GM12878 (cell line): ENCODE measurements around the gene ATF7. TPM values are rescaled to one million over a fixed set of nuclear protein-coding genes. Genes with fewer than 3 reads are reported as not detected.

Experiments
- ATAC-seq: fragments of 200-7000 bp; cut with Tn5 transposase; 3 replicates; pipeline ENCODE4 v1.9.1; 2020; ENCODE audit warnings: mild to moderate bottlenecking, moderate library complexity
- BruUV-seq: library from RNA; stranded (reverse); fragments of 400-500 nt; replicated peaks from 2 replicates; lab custom pipeline; 2021; lab: Mats Ljungman, UMichigan
- CTCF ChIA-PET: fragments of 300-600 bp; sonication (Branson Sonifier 250); formaldehyde crosslinking; extraction: SDS; loops from one replicate; lab custom pipeline; 2021; ENCODE audit warnings: inconsistent platforms; lab: Yijun Ruan, JAX
- POLR2A ChIA-PET: fragments of 350-600 bp; formaldehyde crosslinking; extraction: SDS; loops from one replicate; lab custom pipeline; 2021; ENCODE audit warnings: inconsistent platforms; lab: Charles Lee
- RAD21 ChIA-PET: fragments of 300-600 bp; sonication (Branson Sonifier 250); formaldehyde crosslinking; loops from one replicate; lab custom pipeline; 2023; ENCODE audit warnings: antibody characterized with exemption; ENCODE audit not compliant: unreplicated experiment; lab: Charles Lee
- SMC1A ChIA-PET: fragments of 300-600 bp; sonication (Branson Sonifier 250); formaldehyde crosslinking; loops from one replicate; lab custom pipeline; 2023; ENCODE audit not compliant: unreplicated experiment, uncharacterized antibody; lab: Charles Lee
- DNase-seq: peaks from one replicate; pipeline ENCODE4 v3.0.0-alpha.2; 2011; ENCODE audit warnings: low read depth, low spot score
- FAIRE-seq: peaks from 3 replicates; lab custom pipeline; 2011; peaks lifted over from hg19 to GRCh38; lab: Jason Lieb, UNC
- H2AFZ ChIP-seq: 2 replicates; pipeline ENCODE4 v1.6.0; 2011; ENCODE audit warnings: low read depth, low read length, control low read depth; ENCODE audit not compliant: control insufficient read depth
- H3K27ac ChIP-seq: 2 replicates; pipeline ENCODE4 v1.5.1; 2011; ENCODE audit warnings: control low read depth; ENCODE audit not compliant: control insufficient read depth, insufficient read depth
- H3K27me3 ChIP-seq, 2 experiments: replicated peaks in 1 of 2; 2 replicates each; pipeline versions ENCODE4 v1.6.0 to v1.6.1; 2011; ENCODE audit warnings: low read length in 1 of 2; ENCODE audit not compliant: control insufficient read depth in 2 of 2, insufficient read depth in 2 of 2
- H3K36me3 ChIP-seq, 2 experiments: 2 replicates each; pipeline ENCODE4 v1.5.1; 2011; ENCODE audit warnings: low read length in 1 of 2; ENCODE audit not compliant: control insufficient read depth in 2 of 2, insufficient read depth in 2 of 2
- H3K4me1 ChIP-seq: 2 replicates; pipeline ENCODE4 v1.6.1; 2011; ENCODE audit warnings: mild to moderate bottlenecking, low read length, moderate library complexity, mixed read lengths; ENCODE audit not compliant: control insufficient read depth, insufficient read depth
- H3K4me2 ChIP-seq: 2 replicates; pipeline ENCODE4 v1.6.0; 2011; ENCODE audit warnings: control low read depth; ENCODE audit not compliant: control insufficient read depth, insufficient read depth
- H3K4me3 ChIP-seq: fragments of 200-600 bp; sonication (generic); 2 replicates; pipeline ENCODE4 v1.5.1; 2016
- H3K79me2 ChIP-seq: 2 replicates; pipeline ENCODE4 v1.6.0; 2011; ENCODE audit warnings: low read length; ENCODE audit not compliant: control insufficient read depth, insufficient read depth
- H3K9ac ChIP-seq: 2 replicates; pipeline ENCODE4 v1.8.0; 2011; ENCODE audit warnings: low read length, control low read depth, mixed read lengths; ENCODE audit not compliant: control insufficient read depth, insufficient read depth
- H3K9me3 ChIP-seq: replicated peaks from 3 replicates; pipeline ENCODE4 v1.5.1; 2011; ENCODE audit warnings: mild to moderate bottlenecking, low read length; ENCODE audit not compliant: control insufficient read depth, insufficient read depth
- H4K20me1 ChIP-seq: 2 replicates; pipeline ENCODE4 v1.6.0; 2011; ENCODE audit not compliant: control insufficient read depth, insufficient read depth
- POLR2A ChIP-seq: IDR thresholded peaks from 2 replicates; pipeline ENCODE4 v1.6.1; 2011; ENCODE audit warnings: low read depth, mild to moderate bottlenecking, low read length
- POLR2AphosphoS5 ChIP-seq: IDR thresholded peaks from 2 replicates; pipeline ENCODE4 v1.6.1; 2011; ENCODE audit warnings: mild to moderate bottlenecking, low read length, inconsistent platforms
- SMAD5 ChIP-seq: IDR thresholded peaks from 2 replicates; pipeline ENCODE4 v1.6.1; 2016; ENCODE audit warnings: antibody characterized with exemption, low read depth
- TBL1XR1 ChIP-seq: IDR thresholded peaks from 2 replicates; pipeline ENCODE4 v1.6.1; 2012; ENCODE audit warnings: low read depth, low read length, improper control_type of control experiment
- ZNF217 ChIP-seq: fragments of 450-650 bp; IDR thresholded peaks from 2 replicates; pipeline ENCODE4 v1.6.1; 2017; ENCODE audit warnings: antibody characterized with exemption, mild to moderate bottlenecking
- WGBS: methylation state at CpG from one replicate; pipeline ENCODE4 v1.1.6; 2016; ENCODE audit warnings: low lambda C conversion rate; ENCODE audit not compliant: insufficient replicate concordance, insufficient coverage; ENCODE audit errors: missing lambda C conversion rate; 5-methylcytosine and 5-hydroxymethylcytosine counted together
- in situ Hi-C: fragments of 300-500 bp; cut with MboI; formaldehyde crosslinking; loops from 9 replicates; pipeline ENCODE4 v1.14.3; 2018; ENCODE audit warnings: mixed read lengths
- intact Hi-C: fragments of 100-400 bp; cut with micrococcal nuclease; formaldehyde crosslinking; loops from one replicate; pipeline ENCODE4 v1.14.2; 2022; ENCODE audit not compliant: unreplicated experiment
- polyA plus RNA-seq, 11 experiments: library from polyadenylated mRNA; depleted of rRNA in 4 of 11; unstranded in 6 of 11; stranded (reverse) in 5 of 11; fragments of >200 nt; fragmentation: Nextera tagmentation in 4 of 11; fragmentation: Illumina TruSeq in 1 of 11; extraction: Ambion mirVana in 4 of 11; extraction: Trizol in 1 of 11; gene quantifications; 1 replicate in 1 of 11; 2 replicates in 10 of 11; pipeline versions ENCODE4 v1.2.1 to v1.2.3, GENCODE V29; 2011 to 2016; ENCODE audit warnings: inconsistent platforms in 2 of 11, missing spikeins in 2 of 11, low read depth in 1 of 11
- total RNA-seq, 4 experiments: library from RNA; depleted of rRNA in 3 of 4; stranded (reverse); fragments of >200 nt in 3 of 4; fragmentation: Illumina TruSeq in 1 of 4; extraction: Trizol in 1 of 4; gene quantifications; 2 replicates each; pipeline versions ENCODE4 v1.2.1 to v1.2.3, GENCODE V29; 2013 to 2021

Gene ATF7
- total and polyA plus RNA-seq, 10 of the 15 experiments (the other 5 are each of a cell fraction or from before 2014, with no cell fraction given) = 9.1 to 30.7 (median 21.8) TPM

GRCh38 chr12:53480491-53481442, 145.4 kb downstream of the ATF7 start:
- no peaks in the 10 kb centered on the region for H3K27me3 ChIP-seq
- no peak overlapping the region for H3K4me3 ChIP-seq
- ChIA-PET POLR2A (interaction anchor here (0.5 to 1.6 kb wide), 5 partner anchors 13 to 209 kb away, joined by 4 to 6 read pairs (median 4); no protein-coding TSS in a partner anchor), CTCF (interaction anchor here (1.2 to 3.5 kb wide), 3 partner anchors 8 to 157 kb away, joined by 5 to 13 read pairs (median 7); no protein-coding TSS in a partner anchor), SMC1A (interaction anchor here (1.0 to 2.3 kb wide), 4 partner anchors 8 to 129 kb away, joined by 3 to 6 read pairs (median 4); no protein-coding TSS in a partner anchor), RAD21 (interaction anchor here (1.4 kb wide), 1 partner anchor 28 kb away, joined by 3 read pairs; no protein-coding TSS in a partner anchor)
- intact Hi-C loops (no loop called here), in situ Hi-C loops (no loop called here)
- no peak for FAIRE-seq
- WGBS = 79% methylated on average over 12 of the region's 12 CpGs
- H3K9me3 ChIP-seq = no peaks in the 10 kb centered on the region
- no peak for ATAC-seq
- H3K9ac ChIP-seq = no peak overlapping the region
- no peak overlapping the region for H3K27ac ChIP-seq
- BruUV-seq = no TSS peak
- no peak overlapping the region for H3K4me2 ChIP-seq
- no peaks in the 10 kb centered on the region; the same call in 1 of the 2 replicates for H3K79me2 ChIP-seq
- H3K4me1 ChIP-seq = no peaks in the 10 kb centered on the region
- DNase-seq = no peak
- peaks cover 45 to 46% of the 10 kb centered on the region in 2 experiments for H3K36me3 ChIP-seq
- H2AFZ ChIP-seq = no peak overlapping the region
- TF ChIP-seq POLR2A = peak; percentile 37; the same call in 1 of the 2 replicates
- 0 out of 2 replicates have a peak, but pooled peaks have one; percentile 23 for TF ChIP-seq POLR2AphosphoS5
- TF ChIP-seq ZNF217 = no peak
- no peak for TF ChIP-seq TBL1XR1
- peak; percentile 25; the same call in 1 of the 2 replicates for TF ChIP-seq SMAD5
- no peaks in the 10 kb centered on the region; the same call in 1 of the 2 replicates for H4K20me1 ChIP-seq
